ENCODE measurements around the gene CTCF. TPM values are rescaled to one million over a fixed set of nuclear protein-coding genes. Genes with fewer than 3 reads are reported as not detected.

CTCF gene
- total RNA-seq, 4 donors from 2014 or later = 41.0 to 49.9 (median 44.2) TPM

DNA sequence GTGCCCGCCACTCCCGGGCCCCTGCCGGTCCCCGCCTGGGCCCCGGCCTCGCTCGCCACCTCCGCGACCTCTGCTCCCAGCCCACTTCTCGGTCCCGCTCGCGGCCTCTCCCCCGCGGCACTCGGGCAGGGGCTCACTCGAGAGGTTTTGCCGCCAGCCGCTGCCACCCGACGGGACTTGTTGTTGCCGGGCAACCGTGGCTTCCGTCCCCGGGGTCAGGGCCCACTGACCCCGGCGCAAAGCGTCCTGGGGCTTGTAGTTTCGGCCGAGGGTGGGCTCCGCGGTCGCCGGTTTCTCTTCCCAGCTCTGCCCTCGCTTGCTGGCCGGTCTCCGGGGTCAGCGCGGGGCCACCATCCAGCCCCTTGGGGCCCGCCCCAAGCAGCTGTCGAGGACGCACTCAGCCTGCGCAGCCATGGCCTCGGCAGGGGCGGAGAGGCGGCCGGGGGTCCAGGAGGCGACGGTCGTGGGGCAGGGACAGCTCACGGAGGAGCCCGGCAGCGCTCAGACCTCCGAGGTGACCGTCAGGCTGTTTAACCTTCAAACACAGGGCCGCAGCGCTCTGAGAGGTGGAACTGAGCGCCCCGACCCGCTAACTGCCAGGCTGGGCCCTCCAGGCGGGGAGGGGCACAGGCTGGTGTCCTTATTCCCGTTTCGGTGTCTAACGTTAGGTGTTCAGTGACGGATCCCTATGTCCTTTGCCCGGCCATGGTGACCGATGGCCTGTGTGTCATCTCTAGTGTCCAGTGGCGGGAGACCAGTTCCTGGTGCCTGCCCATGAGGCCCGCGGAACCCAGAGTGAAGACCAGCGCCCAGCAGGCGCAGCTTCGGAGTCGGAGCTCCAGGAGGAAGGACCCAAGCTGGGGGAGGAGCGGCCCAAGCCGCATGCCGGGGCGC is 104.5 kb downstream of the CTCF start, which contains the start of the genes C16orf86 and ENKD1:
Gene C16orf86 (plus strand): TSS at position 256 of the 894 bp plus-strand sequence. CDS start 157 bp downstream, at position 413.
Gene ENKD1 (minus strand): TSS at position 192 of the 894 bp plus-strand sequence. CDS start 308 bp downstream, outside the sequence.
- WGBS, 2 donors = 3 to 7% methylated on average over 20 to 56 of the region's 78 CpGs

DNA sequence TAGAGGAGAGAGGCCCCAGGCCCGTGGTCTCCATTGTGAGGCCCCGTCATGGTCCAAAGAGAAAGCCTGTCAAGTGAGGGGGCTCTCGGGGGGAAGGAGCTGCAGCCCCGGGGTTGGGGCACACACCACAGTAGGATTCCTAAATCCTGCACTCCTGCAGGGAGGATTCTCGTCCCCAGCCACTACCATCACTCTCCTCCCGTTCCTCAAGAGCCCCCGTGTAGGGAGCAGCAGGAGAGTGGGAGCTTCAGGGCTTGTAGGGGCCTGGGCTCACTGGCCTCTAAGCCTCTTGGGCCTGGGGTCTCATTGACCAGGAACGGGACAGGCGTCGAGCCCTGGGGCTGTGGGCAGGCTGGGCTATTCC is 105.1 kb downstream of the CTCF start:
- 21 to 22% methylated on average over 5 to 10 of the region's 10 CpGs for WGBS, 2 donors
- H3K4me3 ChIP-seq (ENCODE audit: low read depth, poor library complexity, severe bottlenecking) = no peak overlapping the region
- TF ChIP-seq POLR2A (IDR thresholded peaks at IDR 0.05) = no peak
- no peak for TF ChIP-seq CTCF (IDR thresholded peaks at IDR 0.05)
- DNase-seq (ENCODE audit: low spot score in 2 of 2) = no peak
- intact Hi-C loops (cut with DNase I; ENCODE audit: low total_unique reads) = no loop called here

More for the DNA sequence above, 104.5 kb downstream of the CTCF start, which contains the start of the genes C16orf86 and ENKD1:
- intact Hi-C loops (cut with DNase I; ENCODE audit: low total_unique reads) = no loop called here
- TF ChIP-seq CTCF (IDR thresholded peaks at IDR 0.05) (no peak), POLR2A (IDR thresholded peaks at IDR 0.05) (no peak)
- peak; percentile 71 to 97 for DNase-seq (ENCODE audit: low spot score in 2 of 2)
- H3K4me3 ChIP-seq (ENCODE audit: low read depth, poor library complexity, severe bottlenecking) = peak within 1 kb of the TSS; percentile 60

DNA sequence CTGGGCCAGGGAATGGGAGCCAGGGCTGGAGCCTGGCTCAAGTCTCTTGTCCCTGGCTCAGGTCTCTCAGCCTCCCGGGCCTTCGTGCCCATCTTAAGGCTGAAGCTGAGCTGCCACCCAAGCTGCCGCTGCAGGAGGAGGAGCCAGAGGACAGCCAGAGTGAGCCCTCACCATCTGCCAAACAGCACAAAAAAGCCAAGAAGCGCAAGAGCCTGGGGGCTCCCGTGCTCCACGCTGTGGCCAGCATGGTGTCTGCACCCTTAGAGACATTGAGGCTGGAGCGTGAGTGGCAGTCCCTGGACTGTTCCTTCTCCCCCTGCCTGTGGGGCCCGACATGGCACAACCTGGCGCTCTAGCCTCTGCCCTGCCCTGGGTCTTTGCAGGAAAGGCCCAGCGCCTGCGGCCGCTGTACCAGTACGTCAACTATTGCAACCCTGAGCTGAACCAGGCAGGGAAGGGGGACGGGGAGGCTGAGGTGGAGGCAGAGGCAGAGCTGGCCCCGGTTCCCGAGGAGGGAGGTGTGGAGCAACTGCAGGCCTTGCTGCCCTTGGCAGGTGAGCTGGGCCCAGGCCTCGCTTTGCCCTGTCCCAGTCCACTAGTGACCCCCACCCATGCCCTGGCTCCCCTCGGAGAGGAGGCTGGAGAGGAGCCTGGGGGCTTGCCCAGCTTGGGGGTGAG is 105.6 kb downstream of the CTCF start:
- no peak overlapping the region for H3K4me3 ChIP-seq (ENCODE audit: low read depth, poor library complexity, severe bottlenecking)
- WGBS, 2 donors = 12 to 20% methylated on average over 5 to 18 of the region's 18 CpGs
- no peak for TF ChIP-seq POLR2A (IDR thresholded peaks at IDR 0.05)
- TF ChIP-seq CTCF (IDR thresholded peaks at IDR 0.05) = peak in 1 of 3 donors; percentile 81
- intact Hi-C loops (cut with DNase I; ENCODE audit: low total_unique reads) = no loop called here
- DNase-seq (ENCODE audit: low spot score in 2 of 2) = peak; percentile 80 to 96

DNA sequence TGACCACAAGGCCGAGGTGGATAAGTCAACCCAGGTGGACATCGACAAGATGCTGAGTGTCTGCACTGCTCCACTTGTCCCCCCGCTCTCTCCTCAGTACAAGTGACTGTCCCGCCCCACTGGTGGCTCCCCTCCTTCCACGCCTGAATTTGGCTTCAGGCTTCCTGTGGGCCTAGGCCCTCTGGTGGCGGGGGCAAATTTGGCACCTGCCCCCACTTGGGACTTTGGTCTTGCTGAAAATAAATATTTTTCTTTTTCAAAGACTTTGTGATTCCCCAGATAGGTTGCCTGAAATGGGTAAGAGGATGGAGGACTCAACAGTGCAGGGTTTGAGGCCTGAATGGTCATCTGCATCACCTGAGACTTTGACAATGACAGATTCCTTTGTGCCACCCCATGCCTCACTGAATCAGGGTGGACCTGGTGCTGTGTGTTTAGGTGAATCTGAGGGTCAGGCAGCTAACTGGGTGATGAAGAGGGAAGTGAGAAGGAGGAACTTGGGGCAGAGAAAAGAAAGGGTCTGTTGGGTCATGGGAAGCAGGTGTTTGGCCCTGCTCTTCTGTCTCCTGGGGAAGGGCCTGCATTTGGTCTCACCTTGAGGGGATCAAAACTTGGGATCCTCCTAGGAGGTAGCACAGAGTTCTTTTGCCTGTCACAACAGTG is 106.3 kb downstream of the CTCF start:
- no peak for TF ChIP-seq POLR2A (IDR thresholded peaks at IDR 0.05)
- TF ChIP-seq CTCF (IDR thresholded peaks at IDR 0.05) = no peak
- intact Hi-C loops (cut with DNase I; ENCODE audit: low total_unique reads) = no loop called here
- no peak overlapping the region for H3K4me3 ChIP-seq (ENCODE audit: low read depth, poor library complexity, severe bottlenecking)
- WGBS, 2 donors = 83 to 90% methylated on average over 6 of the region's 6 CpGs
- DNase-seq (ENCODE audit: low spot score in 2 of 2) = no peak

GRCh38 chr16:67669499-67670101 is 107.3 kb downstream of the CTCF start:
- intact Hi-C loops (cut with DNase I; ENCODE audit: low total_unique reads) = loop anchor here (5.0 kb wide), 1 partner anchor 143 kb away; no protein-coding TSS in a partner anchor
- H3K4me3 ChIP-seq (ENCODE audit: low read depth, poor library complexity, severe bottlenecking) = no peak overlapping the region
- TF ChIP-seq CTCF (IDR thresholded peaks at IDR 0.05) = no peak
- TF ChIP-seq POLR2A (IDR thresholded peaks at IDR 0.05) = no peak
- 80 to 85% methylated on average over 10 of the region's 10 CpGs for whole genome bisulfite sequencing, 2 donors
- no peak for DNase-seq (ENCODE audit: low spot score in 2 of 2)

All from lower leg skin (tissue), 4 donors.